Stimulated activated CD8-positive, alpha-beta memory T cell treated with anti-CD3 and anti-CD28 coated beads, Interleukin-7, amount 100 ng/mL, for 24 hours (primary cell): Measurements from ENCODE around the gene SLC2A9.

Source experiments
- DNase-seq: peaks from one replicate; pipeline ENCODE4 v3.0.0-alpha.2; 2020; ENCODE audit warnings: low read depth

SLC2A9 gene

DNA sequence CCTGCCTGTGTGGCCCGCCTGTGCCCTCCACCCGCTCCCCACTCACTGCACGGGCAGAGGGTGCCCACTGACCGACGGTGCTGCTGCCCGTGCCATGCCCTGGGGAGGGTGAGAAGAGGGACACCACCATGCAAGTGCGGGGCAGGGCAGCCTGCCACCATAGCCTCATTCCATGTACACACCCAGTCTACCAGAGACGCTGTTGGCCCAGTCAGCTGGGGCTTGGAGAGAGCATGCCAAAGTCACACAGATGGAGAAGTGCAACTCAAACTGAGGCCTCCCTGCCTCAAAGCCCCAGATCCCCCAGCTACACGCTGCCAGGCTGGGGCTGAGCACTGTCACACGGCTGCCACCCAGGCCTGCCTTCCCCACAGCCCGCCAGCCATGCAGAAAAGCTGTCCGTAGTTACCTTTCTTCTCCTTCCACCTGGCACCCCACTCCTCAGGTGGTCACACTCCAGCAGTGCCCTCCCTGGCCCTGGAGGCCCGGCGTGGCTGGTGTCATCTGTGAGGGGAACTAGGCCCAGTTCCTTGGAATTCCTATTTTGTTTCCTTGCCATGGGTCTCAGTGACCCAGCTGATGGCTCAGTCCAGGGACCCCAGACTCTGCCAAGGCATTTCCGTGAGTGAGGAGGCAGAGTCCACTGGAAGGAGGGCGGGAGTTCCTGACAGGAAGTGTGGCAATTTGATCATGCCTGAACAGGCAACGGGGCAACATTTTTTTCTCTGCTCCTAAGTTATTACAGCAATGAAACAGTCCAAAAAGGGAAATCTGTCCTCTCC is at the start of gene SLC2A9:
SLC2A9 (minus strand) TSS at position 627 of the 782 bp plus-strand sequence; CDS start at position 559, 68 bp downstream.
- no peak for DNase-seq

DNA sequence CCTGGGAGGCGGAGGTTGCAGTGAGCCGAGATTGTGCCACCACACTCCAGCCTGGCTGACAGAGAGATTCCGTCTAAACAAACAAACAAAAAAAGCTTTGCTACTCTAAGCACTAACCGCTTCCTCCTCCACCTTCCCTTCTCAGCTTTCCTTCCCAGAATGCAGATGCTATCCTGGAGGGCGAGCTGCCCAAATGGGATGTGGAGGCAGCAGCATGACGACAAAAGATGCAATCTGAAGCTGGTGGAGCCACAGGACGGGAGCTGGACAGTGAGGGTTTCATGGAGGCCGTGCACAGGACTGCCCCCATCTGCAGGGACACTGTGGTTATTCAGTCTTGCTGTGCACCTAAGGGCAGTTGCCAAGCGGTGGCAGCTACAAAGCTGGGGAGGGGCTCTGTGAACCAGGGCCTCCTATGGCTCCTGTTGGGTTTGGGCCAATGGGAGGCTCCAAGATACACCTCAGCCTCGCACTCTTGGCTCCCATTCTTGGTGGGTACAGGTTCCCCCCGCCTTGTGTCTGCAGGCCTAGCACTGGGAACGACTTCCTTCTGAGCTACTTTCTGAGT is 47.9 kb upstream of the SLC2A9 start:
- DNase-seq, result no peak

DNA sequence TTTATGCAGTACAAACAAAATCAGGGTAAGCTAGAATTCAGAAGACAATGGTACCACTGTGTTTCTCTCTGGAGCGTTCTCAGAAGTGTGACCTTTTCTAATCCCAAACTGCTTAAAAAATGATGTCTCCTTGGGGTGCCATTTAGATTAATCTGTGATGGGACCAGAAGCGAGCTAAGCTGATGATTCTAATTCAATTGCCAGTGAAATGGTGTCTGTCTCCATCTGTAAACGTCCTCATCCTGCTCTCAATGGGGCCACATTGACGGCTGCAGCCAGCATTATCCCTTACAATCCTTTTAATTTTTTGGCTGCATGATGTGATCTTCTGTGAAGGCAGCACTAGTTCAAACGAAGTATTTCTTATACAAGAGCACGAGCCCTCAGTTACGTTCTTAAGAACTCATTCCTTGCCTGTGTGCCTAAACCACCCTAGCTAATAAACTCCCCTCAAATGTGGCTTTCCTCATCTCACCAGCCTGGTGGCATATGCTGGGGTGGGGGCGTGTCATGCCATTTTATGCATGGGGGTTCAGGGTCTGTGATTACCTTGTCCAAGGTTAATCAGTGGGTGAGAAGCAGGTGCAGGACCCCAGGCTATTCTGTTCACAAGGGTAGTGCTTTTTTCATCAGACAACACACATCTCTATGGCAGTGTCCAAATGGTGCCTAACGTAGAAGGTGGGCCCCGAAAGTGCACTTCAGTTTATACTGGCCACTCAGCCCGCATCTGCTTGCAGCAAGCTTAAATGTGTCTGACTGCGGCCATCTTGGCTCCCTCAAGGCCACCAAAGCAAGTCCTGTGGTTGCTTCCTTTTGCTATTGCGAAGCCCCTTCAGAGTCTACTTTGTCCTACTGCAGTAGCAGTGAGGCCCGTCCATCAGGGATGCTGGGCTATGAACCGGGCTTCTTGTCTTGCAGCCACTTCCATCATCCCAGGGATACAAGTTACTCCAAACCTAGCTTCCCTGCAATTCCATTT is 45.7 kb upstream of the SLC2A9 start:
- DNase-seq, result no peak

DNA sequence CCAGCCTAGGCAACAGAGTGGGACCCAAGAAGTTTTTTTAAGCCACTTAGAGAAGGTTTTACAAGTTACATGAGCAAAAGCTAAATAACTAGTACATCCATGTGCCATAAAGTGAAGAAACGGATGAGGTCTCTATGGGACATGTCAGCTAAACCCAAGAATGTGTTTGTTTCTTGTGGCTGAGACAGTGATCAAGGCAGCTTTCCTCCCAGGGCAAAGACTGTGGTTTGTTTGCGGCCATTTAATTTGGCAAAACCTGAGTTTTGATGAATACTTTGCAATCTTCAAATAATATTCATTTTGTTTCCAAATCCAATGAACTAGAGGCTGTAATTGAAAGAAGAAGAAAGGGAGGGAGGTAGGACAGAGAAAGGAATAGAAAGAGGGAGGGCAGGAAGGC is 44.9 kb upstream of the SLC2A9 start:
- no peak for DNase-seq

DNA sequence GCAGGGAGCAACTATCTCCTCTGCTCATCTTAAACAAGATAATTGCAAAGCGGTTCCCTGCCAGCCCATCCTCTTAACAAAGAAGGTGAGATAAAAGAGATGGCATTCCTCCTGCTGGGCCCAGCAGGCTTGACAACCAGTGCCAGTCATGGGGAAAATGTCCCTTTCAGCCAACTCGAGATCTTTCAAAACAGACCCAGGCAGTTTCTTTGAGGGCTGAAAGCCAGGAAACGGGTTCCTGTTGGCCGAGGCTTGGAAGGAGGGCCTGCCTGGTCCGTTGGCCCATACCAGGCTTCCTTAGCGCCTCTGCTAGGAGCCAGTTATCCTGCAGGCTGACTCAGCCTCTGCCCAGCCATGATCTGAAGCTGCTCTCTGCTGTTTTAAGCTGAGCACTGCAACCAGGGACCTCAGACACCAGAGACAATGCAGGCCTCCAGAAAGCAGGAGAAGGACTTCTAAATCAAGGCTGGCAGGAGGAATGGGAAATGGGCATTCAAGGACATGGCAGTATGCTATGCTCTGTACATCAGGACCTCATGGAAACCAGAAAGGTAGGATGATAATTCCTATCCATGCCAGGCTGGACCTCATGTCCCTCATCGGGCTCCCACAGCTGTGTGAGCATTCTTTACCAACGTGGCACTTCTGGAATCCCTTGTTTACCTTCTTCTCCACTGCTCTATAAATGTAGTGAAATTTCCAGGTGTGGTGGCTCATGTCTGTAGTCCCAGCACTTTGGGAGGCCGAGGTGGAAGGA is 42.4 kb upstream of the SLC2A9 start:
- no peak for DNase-seq

DNA sequence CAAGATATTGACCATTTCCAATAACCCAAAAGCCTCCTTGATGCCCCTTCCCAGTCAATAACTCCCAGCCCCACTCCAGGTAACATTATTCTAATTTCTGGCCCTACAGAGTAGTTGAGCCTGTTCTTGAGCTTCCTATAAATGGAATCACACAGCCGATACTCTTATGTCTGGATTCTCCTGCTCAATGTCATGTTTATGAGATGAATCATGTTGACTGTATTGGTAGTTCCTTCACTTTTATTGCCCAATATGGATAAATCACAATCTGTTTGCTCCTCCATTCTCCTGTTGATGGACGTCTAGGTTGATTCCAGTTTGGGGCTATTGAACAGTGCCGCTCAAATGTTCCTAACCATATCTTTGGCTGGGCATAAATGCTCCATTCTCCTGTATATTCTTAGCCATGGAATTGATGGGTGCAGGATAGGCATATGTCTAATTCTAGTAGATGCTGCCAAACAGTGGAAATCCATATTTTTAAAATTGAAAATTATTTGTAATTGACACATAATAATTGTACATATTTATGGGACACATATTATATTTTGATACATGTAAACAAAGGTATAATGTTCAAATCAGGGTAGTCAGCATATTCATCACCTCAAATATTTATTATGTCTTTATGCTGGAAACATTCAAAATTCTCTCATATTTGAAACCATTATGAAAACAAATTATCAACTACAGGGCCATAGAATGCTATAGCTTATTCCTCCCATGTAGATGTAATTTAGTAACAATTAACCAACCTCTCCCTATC is 40.5 kb upstream of the SLC2A9 start:
- DNase-seq, result no peak

DNA sequence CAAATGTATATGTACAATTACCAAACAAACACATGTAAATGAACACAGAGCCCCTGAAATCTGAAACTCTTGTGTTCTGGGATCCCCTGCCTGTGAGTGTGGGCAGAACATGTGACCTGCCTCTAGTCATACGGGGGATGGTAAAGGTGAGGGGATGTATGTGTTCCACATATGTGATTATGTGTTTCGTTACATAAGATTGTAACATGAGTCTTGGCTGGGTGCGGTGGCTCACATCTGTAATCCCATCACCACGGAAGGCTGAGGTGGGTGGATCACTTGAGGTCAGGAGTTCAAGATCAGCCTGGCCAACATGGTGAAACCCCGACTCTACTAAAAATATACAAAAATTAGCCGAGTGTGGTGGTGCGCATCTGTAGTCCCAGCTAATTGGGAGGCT is 37.1 kb upstream of the SLC2A9 start:
- no peak for DNase-seq

DNA sequence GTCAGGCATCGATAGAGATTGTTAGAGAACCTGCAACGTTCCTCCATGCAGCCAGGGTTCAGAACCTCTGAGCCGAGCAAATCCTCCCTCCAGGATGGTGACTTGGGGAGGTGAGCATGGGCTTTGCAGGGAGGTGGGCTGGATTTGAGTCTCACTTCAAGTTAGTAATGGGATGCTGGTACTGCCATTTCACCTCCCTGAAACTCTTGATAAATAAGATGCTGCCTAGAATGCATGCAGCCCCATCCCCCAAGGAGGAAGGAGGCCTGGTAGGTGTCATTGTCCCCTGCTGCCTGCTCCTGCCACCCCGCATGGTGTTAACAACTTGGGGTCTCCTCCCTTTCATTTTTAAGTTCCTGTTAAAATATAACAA is 35.7 kb upstream of the SLC2A9 start:
- DNase-seq, result no peak

DNA sequence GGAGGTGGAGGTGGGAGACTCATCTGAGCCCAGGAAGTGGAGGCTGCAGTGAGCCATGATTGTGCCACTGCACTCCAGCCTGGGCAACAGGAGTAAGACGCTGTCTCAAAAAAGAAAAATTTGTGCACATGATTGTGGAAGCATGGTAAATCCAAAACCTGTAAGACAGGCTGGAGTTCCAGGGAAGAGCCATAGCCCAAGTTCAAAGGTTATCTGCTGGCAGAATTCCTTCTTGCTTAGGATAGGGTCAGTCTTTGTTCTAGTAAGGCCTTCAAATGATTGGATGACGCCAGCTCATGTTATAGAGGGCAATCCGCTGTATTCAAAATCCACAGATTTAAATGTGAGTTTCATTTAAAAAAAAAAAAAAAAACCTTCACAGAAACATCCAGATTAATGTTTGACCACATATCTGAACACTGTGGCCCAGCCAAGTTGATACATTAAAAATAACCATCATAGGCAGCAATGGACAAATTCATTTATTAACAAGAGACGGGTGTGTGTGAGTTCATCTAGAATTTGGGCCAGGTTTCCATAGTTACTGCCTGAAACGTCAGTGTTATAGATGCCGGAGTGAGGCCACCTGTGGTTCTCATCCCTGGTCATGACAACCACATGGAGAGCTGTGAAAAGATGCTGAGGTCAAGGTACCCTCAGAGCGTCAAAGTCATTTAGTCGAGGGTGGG is 35.2 kb upstream of the SLC2A9 start:
- DNase-seq, result no peak

DNA sequence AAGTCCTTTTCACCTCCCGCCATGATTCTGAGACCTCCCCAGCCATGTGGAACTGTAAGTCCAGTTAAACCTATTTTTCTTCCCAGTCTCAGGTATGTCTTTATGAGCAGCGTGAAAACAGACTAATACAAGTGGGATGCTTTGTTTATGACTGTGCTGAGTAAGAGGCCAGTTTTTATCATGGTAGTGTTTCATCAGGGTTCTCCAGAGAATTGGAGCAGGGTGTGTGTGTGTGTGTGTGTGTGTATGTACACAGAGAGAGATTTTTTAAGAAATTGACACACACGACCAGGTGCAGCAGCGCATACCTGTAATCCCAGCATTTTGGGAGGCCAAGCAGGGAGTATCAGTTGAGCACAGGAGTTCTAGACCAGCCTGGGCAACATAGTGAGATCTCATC is 34.6 kb upstream of the SLC2A9 start:
- DNase-seq, result no peak

DNA sequence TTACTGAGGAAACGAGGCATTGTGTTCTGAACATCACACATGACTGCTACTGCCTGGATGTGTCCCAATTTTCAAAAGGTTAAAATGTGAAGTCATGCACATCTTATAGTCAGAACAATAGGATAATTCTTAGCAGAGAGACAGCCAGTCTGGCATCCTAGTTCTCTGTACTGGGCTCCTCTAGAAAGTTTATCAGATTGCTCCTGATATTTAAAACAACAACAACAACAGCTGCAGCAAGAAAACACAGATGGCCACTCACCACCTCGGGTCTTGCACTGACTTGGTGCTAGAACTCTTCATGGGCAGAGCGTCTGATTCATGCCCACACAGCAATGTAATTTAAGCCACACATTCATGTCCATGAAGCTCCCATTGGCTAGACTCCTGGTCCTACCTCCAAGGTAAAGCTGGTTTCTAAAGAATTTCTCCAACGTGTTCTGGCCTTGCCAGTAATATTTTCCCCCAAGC is 33.3 kb upstream of the SLC2A9 start:
- no peak for DNase-seq

DNA sequence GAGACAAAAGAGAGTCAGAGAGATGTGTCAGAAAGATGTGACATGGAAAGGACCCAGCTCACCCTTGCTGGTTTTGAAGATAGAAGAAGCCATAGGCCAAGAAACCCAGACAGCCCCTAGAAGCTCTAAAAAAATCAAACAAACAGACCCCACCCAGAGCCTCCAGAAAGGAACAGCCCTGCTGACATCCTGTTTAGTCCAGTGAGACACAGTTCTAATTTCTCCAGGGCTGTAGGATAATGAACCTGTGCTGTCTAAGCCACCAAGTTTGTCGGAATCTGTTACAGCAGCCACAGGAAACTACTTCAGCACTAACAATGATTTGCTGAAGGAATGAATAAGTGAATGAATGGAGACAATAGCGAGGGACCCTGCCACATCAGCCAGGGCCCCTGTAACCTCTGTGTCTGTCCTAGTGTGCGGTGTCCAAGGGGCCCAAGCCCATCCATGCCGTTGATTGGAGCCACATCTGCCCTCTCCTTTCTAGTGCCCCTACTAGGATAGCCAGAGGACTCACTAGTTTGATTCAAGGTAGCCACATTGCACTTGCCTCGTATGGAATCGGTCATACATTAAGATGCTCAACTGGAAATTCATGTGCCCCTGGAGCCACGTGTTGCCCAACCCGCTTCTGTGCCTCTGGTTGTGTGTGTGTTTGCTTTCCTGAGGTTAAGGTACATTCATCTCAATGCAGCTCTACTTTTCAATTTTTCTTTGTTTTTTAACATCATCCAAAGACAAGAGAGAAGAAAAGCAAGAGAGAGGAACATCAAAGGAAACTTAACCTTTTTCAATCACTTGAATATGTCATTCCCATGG is 32.5 kb upstream of the SLC2A9 start:
- DNase-seq, result no peak

DNA sequence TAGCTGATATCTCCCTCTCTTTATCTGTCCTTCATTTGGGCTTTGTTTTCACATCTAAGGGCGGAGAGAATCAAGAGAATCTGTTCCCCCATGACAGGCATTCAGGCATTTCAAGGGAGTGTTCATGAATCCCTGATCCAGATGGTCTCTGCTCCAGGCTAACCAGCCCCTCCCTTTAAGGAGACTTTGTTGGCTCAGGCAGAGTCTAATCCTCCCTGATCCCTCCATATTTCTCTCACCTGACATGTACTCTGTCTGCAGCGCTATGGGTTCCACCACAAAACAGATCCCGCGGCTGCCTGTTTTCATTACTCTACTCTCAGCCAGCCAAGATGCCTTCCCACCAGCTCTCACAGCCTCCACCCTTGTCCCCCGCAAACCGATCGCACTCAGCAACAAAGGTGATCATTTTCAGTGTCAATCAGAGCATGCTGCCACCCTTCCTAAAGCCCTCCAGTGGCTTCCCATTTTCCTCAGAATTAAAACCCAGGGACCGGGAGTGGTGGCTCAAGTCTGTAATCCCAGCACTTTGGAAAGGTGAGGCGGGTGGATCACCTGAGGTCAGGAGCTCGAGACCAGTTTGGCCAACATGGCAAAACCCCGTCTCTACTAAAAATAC is 30.3 kb upstream of the SLC2A9 start:
- no peak for DNase-seq

DNA sequence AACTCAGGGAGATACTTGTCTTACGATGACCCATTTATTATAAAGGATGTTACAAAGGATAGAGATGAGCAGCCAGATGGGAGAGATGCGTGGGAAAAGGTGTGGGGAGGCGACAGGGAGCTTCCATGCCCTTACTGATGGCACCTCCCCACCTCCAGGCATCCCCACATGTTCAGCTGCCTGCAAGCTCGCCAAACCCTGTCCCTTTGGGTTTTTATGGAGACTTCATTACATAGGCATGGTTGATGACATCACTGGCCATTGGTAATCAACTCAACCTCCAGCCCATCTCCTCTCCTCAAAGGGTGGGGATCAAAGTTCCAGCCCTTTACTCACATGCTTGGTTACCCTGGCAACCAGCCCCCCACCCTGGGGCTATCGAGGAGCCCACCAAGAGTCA is 29.4 kb upstream of the SLC2A9 start:
- DNase-seq, result no peak

DNA sequence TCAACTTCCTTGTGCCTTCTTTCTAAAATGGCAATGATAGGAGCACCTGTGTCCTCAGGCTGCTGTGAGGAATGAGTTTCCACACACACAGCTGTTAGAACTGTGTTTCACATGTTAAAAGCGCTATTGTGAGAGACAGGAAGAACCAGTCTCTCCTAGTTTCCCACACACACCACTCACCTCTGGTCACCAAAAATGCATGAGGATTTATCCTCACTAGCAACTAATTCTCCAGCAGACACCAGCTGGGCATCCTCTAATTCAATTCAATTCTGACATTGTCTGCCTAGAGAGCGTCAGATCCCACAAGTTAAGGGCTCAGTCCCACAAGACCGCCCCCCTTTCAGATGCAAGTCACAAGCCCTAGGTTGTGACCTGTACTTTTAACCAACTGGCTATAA is 29.0 kb upstream of the SLC2A9 start:
- DNase-seq, result no peak

DNA sequence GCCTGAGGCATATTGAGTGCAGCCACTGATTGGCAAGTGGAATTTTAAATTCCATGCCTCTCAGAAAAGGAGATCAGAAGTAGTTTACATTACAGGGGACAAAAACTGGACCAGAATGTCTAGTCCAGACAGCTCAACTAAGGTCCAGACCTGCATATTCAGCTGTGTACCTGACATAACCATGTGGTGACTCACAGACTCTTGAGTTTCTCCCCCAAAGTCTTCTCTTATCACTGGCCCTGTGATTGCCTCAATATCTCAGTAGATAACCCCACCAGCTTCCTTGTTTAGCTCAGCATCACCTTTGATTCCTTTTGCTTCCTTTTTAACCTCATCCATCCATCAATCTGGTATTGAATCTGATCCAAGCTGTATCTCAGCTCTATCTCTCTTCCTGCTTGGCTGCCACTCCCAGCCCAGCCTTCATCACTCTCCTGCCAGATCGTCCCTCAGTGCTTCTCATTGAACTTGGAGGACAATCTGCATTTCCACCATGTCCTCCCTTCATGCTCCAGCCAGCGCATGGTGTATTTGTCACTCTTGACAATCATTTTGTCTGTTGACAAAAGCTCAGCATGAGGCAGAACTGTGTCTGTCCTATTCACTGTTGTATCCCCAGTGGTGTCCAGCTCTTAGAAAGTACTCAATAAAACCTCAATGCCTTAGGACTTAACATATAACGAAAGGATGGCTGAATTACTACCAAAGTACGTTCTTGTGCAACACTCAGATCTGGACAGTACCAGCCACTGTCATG is 27.8 kb upstream of the SLC2A9 start:
- no peak for DNase-seq

DNA sequence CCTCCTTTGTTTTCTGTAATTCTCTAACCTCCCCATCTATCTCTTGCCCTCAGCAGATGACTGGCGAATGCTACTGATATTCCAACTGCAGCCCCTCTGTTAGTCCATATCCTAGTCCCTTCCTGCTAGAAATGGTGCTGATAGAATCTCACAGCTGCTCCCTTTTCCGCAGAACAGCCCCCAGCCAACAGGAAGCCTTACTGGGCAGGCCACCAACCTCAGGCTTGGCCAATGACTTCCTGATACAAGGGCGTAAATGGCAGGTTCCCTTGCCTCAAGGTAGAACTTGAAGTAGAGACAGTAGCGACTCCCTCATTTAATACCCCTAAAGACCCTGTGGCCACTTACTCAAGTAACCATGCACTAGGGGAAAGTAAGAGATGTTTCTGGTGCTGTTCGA is 26.7 kb upstream of the SLC2A9 start:
- no peak for DNase-seq

DNA sequence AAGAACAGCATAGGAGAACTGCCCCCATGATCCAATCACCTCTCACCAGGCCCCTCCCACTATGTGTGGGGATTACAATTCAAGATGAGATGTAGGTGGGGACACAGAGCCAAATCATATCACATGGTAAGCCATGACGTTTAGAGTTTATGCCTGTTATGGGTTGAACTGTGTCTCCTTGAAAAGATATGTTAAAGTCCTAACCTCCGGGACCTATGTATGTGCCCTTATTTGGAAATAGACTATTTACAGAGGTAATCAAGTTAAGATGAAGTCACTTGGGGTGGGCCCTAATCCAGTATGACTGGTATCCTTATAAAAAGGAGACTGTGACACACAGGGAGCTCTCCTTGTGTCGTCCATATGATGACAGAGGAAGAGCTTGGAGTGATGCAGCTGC is 25.2 kb upstream of the SLC2A9 start:
- DNase-seq, result no peak

DNA sequence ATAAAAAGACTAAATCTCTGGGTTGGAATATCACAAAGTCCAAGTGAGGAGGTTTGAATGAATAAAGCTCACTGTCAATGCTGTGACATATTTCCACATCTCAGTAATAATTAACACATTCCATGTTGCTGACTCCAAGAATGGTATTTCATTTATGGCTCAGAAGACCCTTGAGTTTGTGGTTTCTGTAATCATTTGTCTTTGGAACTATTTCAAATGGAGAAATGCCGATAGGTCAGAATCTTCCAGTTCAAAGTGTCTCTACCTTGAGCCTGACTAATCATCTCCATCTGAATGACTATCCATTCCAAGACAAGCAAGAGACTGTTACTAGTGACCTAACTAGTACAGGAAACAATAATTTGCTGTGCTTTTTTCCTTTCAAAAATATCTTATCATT is 24.2 kb upstream of the SLC2A9 start:
- DNase-seq, result no peak
